HG03045 (cell line): ENCODE measurements around the gene CDH10.

Source experiments
- ATAC-seq: cut with Tn5 transposase; IDR thresholded peaks from one replicate; pipeline ENCODE4 v1.9.1; 2021; ENCODE audit warnings: mild to moderate bottlenecking, moderate library complexity; ENCODE audit not compliant: unreplicated experiment

The CDH10 gene

DNA sequence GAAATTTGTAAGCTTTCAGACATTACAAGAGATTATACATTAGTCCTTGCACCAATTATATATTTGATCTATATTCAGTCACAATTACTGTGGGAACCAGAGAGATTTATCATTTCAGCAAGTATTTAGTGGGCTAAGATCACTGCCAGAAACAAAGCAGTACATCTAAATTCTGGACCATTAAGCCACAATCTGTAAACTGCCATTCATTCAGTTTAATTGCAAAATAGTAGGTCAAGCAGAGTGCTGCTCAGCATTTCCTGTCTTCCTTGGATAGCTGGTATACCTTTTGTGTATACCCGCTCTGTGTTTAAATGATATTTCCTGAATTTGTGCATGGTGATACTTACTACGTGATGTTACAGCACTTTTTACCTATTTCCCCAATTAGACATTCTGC, 42.6 kb downstream of the CDH10 start:
- ATAC-seq: no peak

DNA sequence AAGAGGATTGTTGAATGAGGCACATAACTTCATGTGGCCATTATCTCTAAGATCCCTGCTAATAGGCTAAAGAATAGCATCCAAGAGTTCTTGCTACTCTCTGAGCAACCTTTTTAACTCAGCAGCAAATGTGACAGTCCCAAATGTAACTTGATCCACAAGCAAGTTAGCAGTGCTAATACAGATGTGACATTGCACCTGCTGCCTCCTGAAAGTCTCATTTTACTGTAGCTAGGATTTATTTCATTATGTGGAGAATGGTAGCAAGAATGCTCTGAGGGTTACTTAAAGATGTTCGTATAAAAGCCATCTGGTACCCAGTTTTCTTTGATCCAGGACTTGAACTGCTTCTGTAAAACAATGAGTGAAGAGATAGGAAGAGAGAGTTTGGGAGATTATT, 45.8 kb downstream of the CDH10 start:
- ATAC-seq: no peak

DNA sequence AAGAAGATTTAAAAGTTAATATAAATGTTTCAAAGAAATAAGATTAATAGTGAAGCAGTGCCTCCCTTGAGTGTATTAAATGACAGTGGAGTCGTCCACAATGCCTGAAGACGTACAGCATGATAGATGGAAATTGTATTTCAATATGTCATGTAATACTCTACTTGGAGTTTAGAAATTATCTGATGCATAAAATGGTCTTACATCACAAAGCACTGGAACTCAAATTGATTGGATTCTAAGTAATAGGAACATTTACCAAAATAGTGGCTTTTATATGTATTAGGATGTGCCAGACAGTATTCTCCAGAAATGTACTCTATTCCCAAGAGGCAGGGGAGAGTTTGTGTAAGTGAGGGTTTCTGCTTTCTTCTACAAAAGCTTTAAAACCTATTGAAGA, 49.4 kb downstream of the CDH10 start:
- ATAC-seq: no peak

DNA sequence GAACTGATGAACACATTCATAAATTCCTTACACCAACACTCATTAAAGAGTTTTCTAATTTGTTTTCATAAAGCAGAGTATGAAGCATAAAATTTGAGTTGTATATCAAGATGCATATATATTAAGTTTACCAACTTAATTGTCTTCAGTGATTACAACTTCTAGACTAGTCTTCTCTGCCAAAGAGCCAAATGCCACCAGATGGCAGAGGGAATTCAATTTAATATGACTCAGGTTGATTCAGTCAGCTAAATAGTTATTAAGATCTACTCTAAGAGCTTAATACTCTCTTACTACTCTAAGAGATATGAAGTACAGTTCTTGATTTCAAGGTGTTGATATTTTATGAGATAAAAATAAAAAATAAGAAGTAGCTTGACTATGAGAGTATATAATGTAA, 53.4 kb downstream of the CDH10 start:
- no peak for ATAC-seq

DNA sequence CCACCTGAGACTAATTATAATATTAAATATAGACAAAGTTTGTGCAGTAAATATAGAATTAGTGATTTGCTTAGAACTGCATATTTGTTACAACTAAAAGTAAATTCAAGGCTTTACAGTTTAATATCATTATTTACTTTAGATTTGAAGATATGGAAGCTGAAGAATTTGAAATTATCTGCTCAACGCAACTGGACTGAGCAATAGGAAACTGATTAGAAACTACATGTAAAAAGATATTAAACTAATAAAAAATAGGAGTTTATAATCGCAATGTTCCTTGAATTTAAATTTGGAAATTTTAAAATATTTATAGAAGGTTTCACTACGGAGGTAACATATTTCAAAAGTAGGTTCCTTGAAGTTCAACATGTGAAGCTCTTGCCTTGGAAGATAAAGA, 55.2 kb downstream of the CDH10 start:
- ATAC-seq: no peak

DNA sequence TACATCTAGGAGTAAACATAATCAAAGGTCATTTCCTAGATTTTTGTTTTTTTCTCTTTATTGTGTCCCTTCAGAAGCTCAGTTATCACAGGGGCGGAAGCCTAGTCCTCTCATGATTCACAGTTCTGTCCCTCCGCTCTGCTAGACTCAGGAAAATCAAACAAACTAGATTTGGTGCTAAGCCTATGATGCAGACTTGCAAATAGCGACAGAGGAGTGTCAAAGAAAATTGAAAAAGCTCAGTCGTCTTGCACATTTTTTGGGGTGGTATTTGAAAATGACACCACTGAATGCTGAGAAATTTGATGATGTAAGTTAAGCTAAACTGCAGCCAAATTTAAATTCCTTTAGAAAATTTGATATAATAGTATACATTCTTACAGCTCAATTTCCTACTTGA, 59.0 kb downstream of the CDH10 start:
- ATAC-seq: no peak

DNA sequence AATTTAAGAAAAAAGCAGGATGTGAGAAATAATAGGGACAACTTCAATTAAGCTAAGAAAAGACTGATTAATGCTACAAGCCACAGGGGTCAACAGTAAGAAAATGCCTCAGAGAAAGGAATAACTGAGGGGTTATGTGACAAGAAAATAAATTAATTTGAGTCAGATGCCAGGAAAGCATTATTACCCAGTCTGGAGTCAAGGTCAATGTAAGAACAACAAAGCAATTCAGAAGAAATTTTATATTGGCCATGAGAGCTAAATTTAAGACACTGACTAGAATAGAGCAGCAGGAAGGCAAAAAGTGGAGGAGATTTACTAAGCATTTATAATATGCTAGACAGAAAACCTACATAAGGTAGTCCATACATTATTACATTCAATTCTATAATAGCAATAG, 73.5 kb downstream of the CDH10 start:
- no peak for ATAC-seq

DNA sequence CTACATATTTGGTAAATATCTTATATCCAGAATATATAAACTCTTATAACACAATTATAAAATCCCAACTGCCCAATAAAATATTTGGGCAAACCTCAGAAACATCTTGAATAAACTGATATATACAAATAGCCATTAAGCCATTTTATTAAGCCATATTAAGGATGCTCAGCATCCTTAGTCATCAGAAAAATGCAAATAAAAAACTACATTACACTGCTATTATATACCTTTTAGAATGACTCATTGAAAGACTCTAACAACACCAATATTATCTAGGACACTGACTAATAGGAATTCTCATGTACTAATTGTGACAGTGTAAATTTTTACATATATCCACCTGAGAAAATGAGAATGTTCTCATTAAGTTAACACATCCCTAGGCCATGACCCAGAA, 77.8 kb downstream of the CDH10 start:
- no peak for ATAC-seq

DNA sequence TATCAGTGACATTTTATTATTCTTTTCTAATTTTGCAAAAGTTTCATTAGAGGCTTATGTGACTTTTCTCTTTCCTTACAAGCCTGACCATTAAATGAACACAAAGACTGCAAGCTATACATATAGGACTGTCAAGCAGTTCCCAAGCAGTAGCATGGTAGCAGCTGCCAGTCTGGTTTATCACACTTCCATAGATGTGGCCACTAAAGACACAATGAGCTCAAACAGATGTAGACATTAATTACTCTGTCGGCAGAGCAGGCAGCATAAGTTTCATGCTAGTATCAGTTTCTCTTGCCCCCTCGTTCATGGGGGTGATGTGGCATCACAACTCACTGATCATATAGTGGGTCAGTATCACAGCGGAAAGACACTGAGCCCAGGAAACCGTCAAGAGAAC, 89.5 kb downstream of the CDH10 start:
- ATAC-seq: no peak

DNA sequence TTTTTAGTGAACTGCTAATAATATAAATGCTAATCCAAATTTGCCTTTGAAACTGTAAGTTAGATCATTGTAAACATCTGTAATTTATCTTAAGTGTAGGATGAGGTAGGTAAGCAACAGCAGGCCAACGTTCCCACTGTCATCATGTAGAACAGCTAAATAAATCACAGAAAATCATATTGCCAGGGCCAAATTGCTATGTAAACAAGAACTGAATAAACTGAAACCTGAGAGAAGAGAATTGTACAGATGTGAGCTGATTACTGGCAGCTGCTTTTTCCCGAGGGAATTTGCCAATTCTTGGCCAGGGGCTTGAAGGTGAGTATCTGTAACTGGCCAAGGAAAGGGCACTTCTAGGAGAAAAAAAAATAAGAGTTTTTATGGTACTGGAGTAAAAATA, 97.6 kb downstream of the CDH10 start:
- no peak for ATAC-seq

DNA sequence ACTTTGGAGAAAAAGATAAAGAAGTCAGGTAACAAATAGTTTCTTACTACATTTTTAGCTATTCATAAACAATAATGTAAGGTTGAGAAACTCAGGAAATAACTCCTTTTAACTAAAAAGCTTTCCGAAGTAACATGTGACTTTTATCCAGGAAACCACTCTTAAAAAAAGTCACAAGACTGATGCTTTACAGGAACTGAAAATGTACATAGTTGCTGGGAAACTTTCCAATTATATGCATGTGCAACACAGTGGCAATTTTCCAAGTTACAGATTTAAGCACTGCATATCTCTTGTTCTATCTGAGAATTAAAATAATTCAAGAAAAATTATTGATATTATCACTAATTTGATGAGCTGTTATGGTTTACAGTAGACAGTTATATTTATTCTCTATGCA, 105.2 kb downstream of the CDH10 start:
- no peak for ATAC-seq

DNA sequence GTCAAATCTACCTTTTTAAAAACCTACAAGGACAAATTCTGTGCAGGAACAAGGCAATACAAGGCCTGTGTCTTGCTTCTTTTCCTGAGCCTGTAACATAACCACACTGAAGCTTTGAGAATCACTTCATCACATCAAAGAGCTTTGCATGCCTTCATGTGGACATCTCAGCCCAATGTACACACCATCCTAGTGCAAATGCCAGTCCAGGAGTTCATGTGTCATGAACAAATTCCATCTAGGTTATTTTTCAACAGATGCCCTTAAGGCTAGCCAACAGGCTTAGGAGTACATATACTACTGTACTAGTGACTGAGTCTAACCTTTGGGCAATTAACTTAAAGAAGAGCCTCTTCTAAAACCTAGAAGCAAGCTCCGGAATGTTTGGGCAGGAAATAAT, 106.4 kb downstream of the CDH10 start:
- no peak for ATAC-seq

DNA sequence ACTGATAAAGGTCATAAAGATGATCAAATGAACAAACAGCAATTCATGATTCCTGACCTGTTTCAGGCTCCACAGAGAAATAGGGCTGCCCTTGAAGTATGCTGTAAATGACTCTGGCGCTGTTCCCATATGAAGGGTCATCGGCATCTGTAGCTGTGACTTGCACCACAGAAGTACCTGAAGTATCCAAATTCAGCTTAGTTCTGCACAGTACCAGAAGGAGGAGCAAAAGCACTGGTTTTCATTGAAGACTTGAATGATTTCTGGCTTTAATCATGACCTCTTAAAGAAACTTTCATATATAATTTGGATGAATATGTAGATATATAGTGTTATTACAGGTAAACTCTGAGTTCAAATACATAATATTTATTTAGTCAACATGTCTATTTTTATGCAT, 109.1 kb downstream of the CDH10 start:
- ATAC-seq: no peak

DNA sequence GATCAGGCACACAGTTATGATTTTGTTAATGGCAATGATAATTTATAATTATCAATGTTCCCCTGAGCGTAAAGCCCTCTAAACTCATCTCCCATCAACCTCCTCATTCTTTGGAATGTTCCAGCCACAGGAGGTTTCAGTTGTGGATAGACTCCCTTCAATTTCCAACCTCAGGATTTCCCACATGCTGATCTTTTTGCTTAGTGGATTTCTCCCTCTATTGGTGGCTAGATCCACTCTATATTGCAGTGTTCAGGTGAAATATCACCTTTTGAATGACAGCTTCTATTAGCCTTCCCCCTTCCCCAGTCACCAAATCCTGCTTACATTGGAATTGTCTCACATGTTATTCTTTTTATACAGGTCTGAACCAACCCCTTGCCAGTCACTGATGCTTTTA, 113.9 kb downstream of the CDH10 start:
- ATAC-seq: no peak

DNA sequence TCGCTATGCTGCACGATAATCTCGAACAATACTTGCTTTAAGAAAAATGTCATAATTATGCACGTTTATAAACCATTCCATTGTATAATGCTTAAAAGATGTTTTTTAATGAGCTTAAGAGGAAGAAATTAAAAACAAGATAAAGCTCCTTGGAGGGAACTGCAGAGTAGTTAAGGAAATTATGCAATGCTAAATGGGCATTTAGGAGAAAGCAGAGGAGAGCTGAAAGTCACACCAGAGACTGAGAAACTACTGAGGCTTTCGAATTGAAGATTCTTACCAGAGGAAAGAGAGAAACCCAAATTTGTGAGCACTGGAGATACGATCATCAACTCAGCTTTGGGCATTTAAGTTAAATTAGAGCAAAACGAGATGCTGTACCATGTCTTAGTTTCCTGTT, 119.4 kb downstream of the CDH10 start:
- ATAC-seq: no peak

DNA sequence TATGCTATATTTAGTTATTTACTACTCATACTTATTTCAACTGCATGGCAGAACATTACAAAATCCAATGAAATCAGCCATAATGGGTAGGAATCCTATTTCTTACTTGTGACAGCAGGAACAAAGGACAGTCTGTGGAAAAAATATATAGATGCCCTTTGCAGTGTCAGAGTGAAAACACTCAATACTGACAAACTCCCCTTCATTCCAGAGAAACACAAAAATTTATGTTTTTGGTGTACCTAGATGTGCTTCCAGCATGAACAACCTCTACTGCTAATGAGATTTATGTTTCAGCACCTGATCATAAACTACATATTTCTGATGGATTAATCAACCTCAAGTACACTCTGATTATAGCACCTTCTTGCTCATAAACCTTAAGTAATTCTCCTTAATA, 132.4 kb downstream of the CDH10 start:
- no peak for ATAC-seq

DNA sequence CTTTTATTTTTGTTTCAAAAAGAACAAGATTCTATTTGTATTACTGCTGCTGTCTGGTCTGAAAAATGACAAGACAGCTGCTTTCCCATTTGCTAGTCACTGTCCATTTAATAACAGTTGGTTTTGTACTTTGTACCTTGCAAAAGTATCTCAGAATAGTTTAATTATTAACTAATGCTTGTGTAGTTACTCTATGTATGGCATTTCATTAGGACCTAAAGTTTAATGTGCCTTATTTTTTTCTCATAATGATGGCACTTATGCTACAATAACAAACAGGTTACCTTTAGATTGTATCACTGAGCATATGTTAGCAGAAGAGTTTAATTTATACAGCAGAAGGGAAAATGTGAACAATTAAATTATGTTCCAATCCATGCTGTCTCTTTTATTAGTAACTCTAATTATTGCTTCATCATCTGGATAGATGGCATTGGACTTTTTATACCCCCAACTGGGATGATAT, 134.2 kb downstream of the CDH10 start:
- no peak for ATAC-seq

DNA sequence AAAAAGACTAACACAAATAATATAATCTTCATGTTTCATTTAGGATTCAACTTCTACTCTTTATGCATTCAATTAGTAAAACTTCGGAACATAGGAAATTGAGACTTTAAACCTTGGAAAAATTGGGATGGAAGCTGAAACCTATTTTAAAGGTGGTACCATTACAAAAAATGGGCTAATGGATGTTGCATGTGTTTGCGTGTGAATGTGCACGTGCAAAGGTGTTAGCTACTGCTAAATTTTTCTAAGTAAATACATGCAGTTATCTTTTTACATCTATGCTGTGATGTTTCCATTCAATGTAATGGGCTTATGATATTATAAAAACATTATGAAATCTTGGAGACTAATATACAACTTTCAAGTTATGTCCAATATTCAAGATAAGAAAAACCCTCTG, 134.8 kb downstream of the CDH10 start:
- ATAC-seq: no peak

DNA sequence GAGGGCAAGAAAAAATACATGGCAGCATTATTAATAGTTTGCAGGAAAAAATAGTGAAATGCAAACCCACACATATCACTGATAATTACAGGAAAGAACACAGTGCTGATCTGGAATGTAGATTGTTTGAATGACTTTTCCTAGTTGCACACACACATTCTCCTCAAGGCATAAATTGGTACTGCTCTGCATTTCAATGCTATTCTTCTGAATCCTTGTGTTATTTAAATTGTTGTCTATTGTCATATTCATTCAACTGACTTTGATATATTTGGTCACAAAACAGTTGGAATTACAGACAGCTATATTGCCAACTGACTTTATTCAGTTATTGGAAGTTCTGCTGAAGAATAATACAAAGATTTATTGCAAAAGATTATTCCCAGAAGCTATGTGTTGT, 139.5 kb downstream of the CDH10 start:
- no peak for ATAC-seq

DNA sequence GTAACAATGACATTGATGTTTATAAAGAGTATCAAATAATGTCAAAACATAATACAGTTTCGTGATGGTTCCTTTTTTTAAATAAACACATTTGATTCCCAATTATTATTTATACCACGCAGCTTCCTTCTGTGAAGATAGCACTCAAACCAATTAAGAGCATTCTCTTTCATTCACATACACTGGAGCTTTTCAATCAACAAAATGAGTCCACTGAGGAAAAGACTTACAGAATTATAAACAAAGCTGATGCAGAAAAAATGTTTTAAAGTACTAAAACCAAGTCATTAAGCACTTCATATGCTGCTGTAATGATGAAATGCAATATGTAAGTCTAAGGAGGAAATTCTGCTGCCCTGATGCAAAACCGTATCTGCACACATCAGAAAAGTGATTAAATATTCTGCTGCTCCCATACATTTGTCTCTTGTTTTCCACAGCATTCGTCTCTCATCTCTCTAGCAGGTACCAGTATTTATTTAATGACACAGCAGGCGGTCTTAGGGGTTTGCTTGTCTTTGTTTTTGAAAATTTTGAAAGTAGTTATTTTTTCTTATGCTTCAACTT, 147.1 kb downstream of the CDH10 start:
- ATAC-seq: no peak

DNA sequence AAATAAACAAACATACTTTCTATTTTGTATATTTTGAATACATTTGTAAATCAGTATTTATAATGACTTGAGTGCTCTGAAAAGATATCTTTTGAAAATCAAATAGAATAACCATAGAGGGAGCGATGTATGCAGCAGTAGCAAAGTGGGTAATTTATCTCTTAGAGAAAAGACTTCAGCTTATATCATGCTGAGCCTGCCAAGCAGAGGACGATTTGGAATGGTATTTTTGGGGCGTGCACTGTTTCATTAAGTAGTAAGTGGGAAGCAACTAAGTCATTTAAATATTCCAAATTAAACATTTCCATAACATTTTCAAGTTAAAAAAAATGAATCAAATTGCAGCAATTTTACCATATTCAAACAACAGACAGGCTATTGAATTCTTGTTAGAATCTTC, 147.6 kb downstream of the CDH10 start:
- ATAC-seq: no peak

DNA sequence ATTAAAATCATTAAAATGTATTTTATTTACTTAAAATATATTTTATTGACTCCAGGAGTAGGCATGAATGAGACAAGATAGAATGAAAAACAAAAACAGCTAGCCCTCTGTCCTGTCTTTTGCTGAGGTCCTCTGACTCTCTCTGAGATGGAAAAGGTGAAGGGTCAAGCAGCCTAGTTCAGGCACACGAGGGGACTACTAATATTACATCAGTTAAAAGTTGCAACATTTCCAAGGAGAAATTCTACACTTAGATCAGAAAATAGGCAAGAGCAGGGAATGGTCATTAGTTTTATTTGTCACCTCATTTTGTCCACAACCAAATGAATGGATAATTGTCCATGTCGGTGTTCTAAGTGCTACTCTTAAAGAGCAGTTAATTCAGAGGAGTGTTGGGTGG, 148.5 kb downstream of the CDH10 start:
- ATAC-seq: no peak

DNA sequence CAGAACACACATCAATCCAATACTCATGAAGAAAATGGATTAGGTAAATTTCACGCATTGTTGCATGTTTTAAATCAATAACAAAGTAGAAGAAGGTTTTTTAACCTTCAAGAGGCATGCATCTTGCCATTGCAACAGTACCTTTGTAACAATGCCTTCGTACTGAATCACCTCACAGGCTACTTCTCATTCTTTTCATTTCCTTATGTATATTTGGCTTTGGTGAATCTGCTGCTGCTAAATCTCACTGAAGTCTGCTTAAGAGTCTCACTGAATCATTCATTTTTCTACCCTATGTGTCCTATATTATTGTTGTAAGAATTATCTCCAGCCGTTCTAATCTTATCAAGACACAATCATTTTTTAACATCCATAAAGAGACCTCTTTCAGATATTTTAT, 152.5 kb downstream of the CDH10 start:
- ATAC-seq: no peak

DNA sequence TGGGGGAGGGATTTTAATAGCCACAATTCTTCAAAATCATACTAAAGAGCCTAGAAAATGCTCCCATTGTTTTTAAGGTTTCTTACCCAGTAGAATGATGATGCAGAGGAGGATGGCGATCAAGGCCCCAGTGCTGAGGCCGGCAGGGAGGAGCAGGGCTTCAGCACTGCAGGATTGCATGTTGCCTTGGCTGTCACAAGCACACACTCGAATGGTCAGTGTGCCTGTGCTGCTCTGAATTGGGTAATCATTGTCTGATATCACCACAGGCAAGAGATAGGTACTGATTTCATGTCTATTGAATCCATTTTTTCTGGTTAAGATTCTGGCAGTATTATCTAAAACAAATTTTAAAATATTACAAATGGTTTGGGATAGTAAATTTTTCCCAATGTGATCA, 153.3 kb downstream of the CDH10 start:
- ATAC-seq: no peak
